HG03064 (cell line): Measurements from ENCODE around the gene DLX2.

Experiments used
- ATAC-seq: cut with Tn5 transposase; IDR thresholded peaks from one replicate; pipeline ENCODE4 v1.9.1; 2021; ENCODE audit warnings: low read depth; ENCODE audit not compliant: unreplicated experiment

Gene DLX2

GRCh38 chr2:172095146-172095904 lies 7.4 kb downstream of the DLX2 start:
- no peak for ATAC-seq

DNA sequence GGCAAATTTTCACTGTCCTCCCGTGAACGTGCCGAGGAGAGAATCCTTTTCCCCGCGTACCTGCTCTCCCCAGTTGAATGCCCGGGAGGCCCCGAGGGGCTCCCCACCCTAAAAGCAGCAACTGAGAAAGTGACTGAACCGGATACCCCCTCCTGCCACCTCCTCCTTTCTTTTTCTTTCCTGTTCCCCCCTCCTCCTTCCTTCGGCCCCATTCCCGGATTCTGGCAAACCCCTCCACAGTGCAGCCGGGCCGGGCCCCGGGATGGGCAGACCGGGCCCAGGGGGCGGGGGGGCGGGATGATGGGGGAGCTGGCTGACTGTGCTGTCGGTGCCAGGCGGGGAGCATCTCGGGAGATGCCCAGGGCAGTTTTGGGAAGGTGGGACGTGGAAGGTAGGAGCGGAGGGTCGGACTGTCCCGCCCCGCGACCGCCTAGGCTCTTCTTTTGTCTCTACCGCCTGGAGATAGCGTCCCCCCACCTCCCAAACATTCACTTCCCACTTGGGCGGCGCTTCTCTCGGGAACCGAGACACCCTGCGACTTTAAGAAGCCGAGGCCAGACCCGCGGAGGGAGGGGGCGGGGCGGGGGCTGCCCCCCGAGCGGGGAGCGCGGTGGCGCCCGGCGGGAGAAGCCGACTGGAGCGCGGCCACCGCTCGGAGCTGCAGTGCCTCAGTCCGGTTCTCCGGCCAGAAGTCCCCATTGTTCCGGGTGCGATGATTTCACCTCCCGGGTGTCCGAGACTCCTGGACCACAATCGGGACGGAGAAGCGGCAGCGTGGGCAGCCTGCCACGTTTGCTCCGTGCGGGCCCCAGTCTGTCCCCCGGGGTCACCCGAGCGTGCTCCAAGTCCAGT lies 8.2 kb downstream of the DLX2 start:
- ATAC-seq: no peak

DNA sequence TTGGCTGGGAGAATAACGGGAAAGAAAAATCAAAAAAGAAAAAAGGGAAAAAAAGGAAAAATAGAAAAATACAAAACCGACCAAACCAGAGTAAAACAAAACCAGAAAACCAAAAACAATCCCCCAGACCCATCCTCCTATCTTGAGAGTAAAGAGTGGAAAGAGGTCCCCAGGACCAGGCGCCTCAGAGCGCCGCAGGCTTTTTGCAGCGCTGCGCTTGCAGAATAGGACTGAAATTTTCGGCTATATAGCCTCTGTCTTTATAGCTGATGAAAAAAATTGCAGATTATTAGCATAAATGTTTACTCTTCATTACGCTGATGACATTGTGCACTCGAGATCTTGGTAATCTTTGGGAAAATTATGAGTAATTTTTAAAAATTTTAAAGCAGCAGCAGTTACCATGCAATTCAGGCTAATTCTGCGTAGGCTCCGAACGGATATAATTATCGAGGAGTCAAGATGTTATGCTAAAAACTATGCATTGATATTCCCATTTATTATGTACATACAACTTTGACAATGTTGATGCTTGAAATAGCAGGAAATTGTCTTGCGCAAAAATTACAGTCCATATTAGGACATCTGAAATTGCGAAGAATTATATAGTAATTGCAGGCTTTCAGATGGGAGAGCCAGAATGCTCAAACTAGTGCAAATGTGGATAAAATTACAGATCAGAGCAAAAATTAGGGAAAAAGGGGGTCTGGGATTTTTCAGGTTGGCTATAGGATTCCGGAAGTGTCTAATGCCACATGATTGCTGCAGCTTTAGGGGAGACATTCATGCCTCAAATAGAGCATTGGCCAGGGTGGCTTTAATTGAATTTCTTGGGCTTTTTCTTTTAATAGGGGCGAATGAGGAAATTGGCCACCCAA lies 9.0 kb downstream of the DLX2 start:
- ATAC-seq: no peak

GRCh38 chr2:172092716-172093415 lies 9.8 kb downstream of the DLX2 start:
- ATAC-seq: no peak

DNA sequence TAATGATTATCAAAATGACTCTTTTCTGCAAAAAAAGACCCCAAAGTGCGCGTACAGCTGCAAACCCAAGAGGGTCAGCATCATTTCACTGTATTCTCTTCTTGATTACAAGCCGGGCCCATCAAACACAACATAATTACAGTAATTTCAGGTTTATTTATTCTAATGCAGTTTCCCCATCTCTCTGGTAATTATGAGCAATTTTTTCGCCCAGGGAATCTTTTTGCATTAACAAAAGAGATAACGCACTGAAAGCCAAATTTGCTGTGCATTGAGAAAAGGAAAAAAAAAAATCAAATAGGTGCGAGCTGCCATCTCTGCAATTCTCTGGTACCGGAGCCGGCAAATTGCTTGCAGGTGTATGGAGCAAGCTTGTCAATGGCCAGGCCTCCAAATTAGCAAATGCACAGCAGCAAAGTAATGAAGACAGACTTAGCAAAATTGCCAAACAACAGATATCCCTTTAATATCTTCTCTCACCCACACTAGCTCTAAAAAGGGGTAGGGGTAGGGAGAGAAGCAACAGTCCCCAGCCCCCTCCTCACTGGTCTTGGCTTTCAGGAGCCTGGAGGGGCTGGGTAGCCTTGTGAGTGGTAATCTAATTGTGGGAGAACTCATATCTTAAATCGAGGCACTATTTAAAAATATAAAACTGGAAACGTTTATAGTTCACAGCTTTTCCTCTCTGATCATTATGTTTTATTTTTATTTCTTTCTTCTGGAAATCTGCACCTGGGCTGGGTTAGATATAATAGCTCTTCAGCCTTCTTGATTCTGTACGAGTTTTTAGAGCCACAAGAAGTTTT lies 10.7 kb downstream of the DLX2 start:
- ATAC-seq: no peak

DNA sequence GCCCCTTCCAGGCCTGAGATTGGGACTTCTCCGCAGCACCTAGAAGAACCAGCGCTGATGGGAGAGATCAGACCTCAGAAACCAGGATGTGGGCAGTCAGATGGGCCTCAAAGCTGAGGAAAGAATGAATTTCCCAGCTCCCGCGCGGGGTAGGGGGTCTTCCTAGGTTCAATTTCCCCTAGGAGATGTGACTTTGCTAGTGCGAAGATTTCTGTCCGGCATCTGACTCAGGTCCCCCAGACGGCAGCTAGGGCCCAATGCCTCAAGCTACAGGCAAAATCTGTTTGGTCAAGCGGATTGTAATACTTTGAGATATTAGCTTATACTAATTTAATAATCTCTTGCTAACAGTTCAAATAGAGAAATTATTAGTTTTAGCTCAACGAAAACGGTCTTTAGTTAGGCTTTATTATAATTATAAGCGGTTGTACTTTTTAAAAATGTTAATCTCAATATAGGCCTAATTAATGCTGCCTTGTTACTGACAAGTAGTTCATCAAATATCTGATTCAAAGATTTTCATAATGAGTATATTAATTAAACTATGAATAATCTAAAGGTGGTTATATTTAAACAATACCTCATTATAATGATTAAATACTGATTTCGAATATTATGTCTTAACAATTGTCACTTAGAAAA lies 11.6 kb downstream of the DLX2 start:
- no peak for ATAC-seq

- no peak for ATAC-seq
Measured at GRCh38 chr2:172090044-172090961, 12.4 kb downstream of the DLX2 start.

GRCh38 chr2:172089633-172090032 lies 13.1 kb downstream of the DLX2 start:
- ATAC-seq: no peak

GRCh38 chr2:172089005-172089504 lies 13.6 kb downstream of the DLX2 start:
- no peak for ATAC-seq

GRCh38 chr2:172088245-172089004 lies 14.3 kb downstream of the DLX2 start:
- ATAC-seq: no peak

DNA sequence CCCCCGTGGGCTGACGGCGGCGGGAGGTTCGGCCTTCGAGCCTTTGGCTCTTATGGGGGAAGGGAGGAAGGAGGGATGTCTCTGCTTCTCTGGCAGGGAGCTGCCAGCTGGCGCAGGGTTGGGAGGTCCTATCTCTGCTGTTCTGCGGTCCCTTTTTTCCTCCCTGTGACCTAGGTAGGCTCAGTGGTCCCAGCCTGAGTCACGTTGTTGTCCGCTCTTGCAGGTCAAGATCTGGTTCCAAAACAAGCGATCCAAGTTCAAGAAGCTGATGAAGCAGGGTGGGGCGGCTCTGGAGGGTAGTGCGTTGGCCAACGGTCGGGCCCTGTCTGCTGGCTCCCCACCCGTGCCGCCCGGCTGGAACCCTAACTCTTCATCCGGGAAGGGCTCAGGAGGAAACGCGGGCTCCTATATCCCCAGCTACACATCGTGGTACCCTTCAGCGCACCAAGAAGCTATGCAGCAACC lies 14.9 kb downstream of the DLX2 start:
- no peak for ATAC-seq

DNA sequence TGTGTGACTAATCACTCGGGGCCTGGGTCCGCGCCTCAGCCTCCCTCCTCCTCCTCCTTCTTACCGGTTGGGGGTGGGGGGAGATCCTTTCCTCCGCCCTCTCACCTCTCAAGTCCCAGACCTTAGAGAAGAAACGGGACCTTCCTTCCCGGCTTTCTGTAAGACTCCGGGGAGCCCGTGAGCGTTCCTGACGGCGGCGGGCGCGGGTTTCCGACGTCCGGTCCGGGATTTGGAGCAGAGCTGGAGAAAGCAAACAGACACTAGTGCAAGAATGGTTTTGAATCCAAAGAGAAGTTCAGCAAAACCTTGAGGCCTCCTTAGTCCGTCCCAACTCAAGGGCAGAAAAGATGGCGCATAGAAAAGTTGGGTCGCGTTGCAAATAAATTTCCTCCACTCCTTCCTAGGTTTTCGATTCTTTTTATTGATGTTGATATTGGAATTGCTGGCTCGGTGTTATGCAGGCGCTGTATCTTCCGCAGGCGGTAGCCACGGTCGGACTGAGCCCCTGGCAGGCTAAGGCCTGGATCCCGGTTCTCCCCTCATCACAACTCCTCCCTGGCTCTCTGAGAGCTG lies 15.4 kb downstream of the DLX2 start:
- no peak for ATAC-seq

DNA sequence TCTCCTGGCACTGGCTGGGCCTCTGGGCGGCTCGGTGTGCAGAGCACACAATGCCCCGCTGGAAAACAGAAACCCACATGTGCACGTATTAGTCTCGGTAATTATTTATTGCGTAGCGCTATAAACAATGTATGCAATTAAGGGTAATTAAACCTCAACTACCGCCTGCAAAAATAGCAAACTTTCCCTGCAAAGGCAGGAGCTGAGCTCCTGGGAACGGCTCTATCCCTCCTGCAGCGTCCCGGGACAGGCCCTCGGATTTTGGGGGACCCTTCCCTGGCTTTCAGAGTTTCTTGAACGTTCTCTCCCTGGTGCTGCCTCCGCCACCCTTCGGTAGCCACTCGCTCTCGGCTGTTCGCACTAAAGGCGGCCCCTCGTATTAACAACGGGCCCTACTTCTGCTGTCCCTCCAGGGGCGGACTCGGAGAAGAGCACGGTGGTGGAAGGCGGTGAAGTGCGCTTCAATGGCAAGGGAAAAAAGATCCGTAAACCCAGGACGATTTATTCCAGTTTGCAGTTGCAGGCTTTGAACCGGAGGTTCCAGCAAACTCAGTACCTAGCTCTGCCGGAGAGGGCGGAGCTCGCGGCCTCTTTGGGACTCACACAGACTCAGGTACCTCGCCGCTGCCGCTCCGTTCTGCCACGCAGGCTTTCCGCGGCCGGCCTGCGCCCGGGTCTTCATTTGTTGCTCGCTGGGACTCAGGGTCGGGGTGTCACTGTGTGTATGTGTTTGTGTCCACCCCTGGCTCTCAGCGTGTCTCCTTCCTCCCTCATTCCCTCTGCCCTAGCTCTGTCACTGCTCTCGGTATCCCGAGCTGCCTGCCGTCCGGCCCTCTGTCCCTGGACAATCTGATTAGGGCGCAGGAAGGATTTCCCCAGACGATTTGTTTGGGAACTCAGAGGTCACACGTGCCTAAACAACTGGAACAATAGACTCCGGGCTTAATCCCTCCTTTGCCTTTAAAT lies 16.2 kb downstream of the DLX2 start:
- ATAC-seq: no peak

DNA sequence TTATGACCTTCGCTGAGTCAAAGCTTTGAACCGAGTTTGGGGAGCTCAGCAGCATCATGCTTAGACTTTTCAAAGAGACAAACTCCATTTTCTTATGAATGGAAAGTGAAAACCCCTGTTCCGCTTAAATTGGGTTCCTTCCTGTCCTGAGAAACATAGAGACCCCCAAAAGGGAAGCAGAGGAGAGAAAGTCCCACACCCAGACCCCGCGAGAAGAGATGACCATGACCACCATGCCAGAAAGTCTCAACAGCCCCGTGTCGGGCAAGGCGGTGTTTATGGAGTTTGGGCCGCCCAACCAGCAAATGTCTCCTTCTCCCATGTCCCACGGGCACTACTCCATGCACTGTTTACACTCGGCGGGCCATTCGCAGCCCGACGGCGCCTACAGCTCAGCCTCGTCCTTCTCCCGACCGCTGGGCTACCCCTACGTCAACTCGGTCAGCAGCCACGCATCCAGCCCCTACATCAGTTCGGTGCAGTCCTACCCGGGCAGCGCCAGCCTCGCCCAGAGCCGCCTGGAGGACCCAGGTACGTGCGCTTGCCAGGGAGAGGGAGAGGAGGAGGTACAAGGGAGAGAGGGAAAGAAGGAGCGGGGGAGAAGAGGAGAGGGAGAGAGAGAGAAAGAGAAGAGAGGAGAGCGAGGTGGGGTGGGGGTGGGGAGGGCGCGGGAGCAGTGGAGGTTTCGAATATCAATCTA lies 17.1 kb downstream of the DLX2 start, which contains the start of gene DLX1:
DLX1 (plus strand) TSS at position 48 of the 700 bp plus-strand sequence; CDS start at position 219, 171 bp downstream.
- ATAC-seq: peak; percentile 6
